Ishikawa (cell line): ENCODE data around the gene MLLT3.

ENCODE experiments used
- CEBPB ChIP-seq: IDR thresholded peaks from 2 replicates; pipeline ENCODE4 v1.6.1; 2012
- CREB1 ChIP-seq: IDR thresholded peaks from 2 replicates; pipeline ENCODE4 v1.6.1; 2012; ENCODE audit warnings: low read depth
- EGR1 ChIP-seq: IDR thresholded peaks from 2 replicates; pipeline ENCODE4 v1.6.1; 2012
- EP300 ChIP-seq: IDR thresholded peaks from 2 replicates; pipeline ENCODE4 v1.6.1; 2012; ENCODE audit warnings: borderline replicate concordance
- FOXM1 ChIP-seq: IDR thresholded peaks from 2 replicates; pipeline ENCODE4 v1.6.1; 2012; ENCODE audit warnings: low read depth, borderline replicate concordance
- MAX ChIP-seq: IDR thresholded peaks from 2 replicates; pipeline ENCODE4 v1.6.1; 2012
- NFIC ChIP-seq: IDR thresholded peaks from 2 replicates; pipeline ENCODE4 v1.6.1; 2012
- RAD21 ChIP-seq: IDR thresholded peaks from 2 replicates; pipeline ENCODE4 v1.6.1; 2012; ENCODE audit warnings: low read depth
- REST ChIP-seq: IDR thresholded peaks from 2 replicates; pipeline ENCODE4 v1.6.1; 2012; ENCODE audit warnings: low read depth, mild to moderate bottlenecking
- TAF1 ChIP-seq: IDR thresholded peaks from 2 replicates; pipeline ENCODE4 v1.6.1; 2012; ENCODE audit warnings: low read depth, mild to moderate bottlenecking
- TCF12 ChIP-seq: IDR thresholded peaks from 2 replicates; pipeline ENCODE4 v1.6.1; 2012; ENCODE audit warnings: low read depth
- TEAD4 ChIP-seq: IDR thresholded peaks from 2 replicates; pipeline ENCODE4 v1.6.1; 2012
- USF1 ChIP-seq: IDR thresholded peaks from 2 replicates; pipeline ENCODE4 v1.6.1; 2012
- YY1 ChIP-seq: IDR thresholded peaks from 2 replicates; pipeline ENCODE4 v1.6.1; 2012; ENCODE audit warnings: low read depth
- ZBTB7A ChIP-seq: IDR thresholded peaks from 2 replicates; pipeline ENCODE4 v1.6.1; 2012; ENCODE audit warnings: low read depth

Gene MLLT3

GRCh38 chr9:20352591-20352990, 269.7 kb downstream of the MLLT3 start:
- TF ChIP-seq REST (no peak), YY1 (no peak), USF1 (no peak), EP300 (no peak), NFIC (no peak), ZBTB7A (no peak), EGR1 (no peak), TCF12 (no peak), MAX (no peak), CEBPB (no peak), FOXM1 (no peak), TAF1 (no peak), RAD21 (no peak), CREB1 (no peak), TEAD4 (no peak)

GRCh38 chr9:20351715-20352114, 270.6 kb downstream of the MLLT3 start:
- TF ChIP-seq RAD21 (no peak), CREB1 (no peak), YY1 (no peak), CEBPB (no peak), TCF12 (no peak), MAX (no peak), FOXM1 (no peak), EP300 (no peak), NFIC (no peak), REST (no peak), TEAD4 (no peak), EGR1 (no peak), USF1 (no peak)

- no peak for TF ChIP-seq CREB1
- no peak for TF ChIP-seq EGR1
Measured at GRCh38 chr9:20349568-20349967, 272.7 kb downstream of the MLLT3 start.

GRCh38 chr9:20343325-20343724, 279.0 kb downstream of the MLLT3 start:
- TF ChIP-seq ZBTB7A (no peak), EP300 (no peak), NFIC (no peak), TEAD4 (no peak), FOXM1 (no peak), RAD21 (no peak), TAF1 (no peak), EGR1 (no peak), MAX (no peak), TCF12 (no peak), CREB1 (no peak)

GRCh38 chr9:20340511-20340861, 281.8 kb downstream of the MLLT3 start:
- no peak for TF ChIP-seq ZBTB7A
- TF ChIP-seq CEBPB = no peak
- TF ChIP-seq TEAD4 = no peak
- no peak for TF ChIP-seq FOXM1

- TF ChIP-seq REST (no peak), ZBTB7A (no peak), USF1 (no peak), TCF12 (no peak), MAX (no peak), YY1 (no peak), RAD21 (no peak), EGR1 (no peak), NFIC (no peak), EP300 (no peak)
Measured at GRCh38 chr9:20335668-20336332, 286.5 kb downstream of the MLLT3 start.
